ENCODE measurements around the gene SLC6A8.
A peak's percentile ranks its signal among the peaks of the same experiment; 100 is the strongest.
"Not testable (repeated sequence)": the region's sequence is repeated elsewhere in the genome, so short reads cannot be mapped to it uniquely, and the experiment has no call there.

The SLC6A8 gene

GRCh38 chrX:153708415-153708814 is 20.7 kb downstream of the SLC6A8 start:
- peak; percentile 75 for DNase-seq (ENCODE audit: low spot score)

GRCh38 chrX:153709726-153710674 is 22.3 kb downstream of the SLC6A8 start:
- DNase-seq (ENCODE audit: low spot score): no peak

GRCh38 chrX:153714256-153714655 is 26.5 kb downstream of the SLC6A8 start:
- DNase-seq (ENCODE audit: low spot score): no peak

- no peak for DNase-seq (ENCODE audit: low spot score)
Observed at GRCh38 chrX:153717445-153717844, 29.7 kb downstream of the SLC6A8 start.

GRCh38 chrX:153719238-153719637 is 31.5 kb downstream of the SLC6A8 start:
- DNase-seq (ENCODE audit: low spot score): no peak

- no peak for DNase-seq (ENCODE audit: low spot score)
Observed at GRCh38 chrX:153719701-153720100, 32.0 kb downstream of the SLC6A8 start.

- no peak for DNase-seq (ENCODE audit: low spot score)
Observed at GRCh38 chrX:153722704-153723350, 35.1 kb downstream of the SLC6A8 start.

GRCh38 chrX:153723351-153724251 is 35.9 kb downstream of the SLC6A8 start:
- DNase-seq (ENCODE audit: low spot score): peak; percentile 66

- peak; percentile 93 for DNase-seq (ENCODE audit: low spot score)
Observed at GRCh38 chrX:153724252-153725038, 36.7 kb downstream of the SLC6A8 start, which contains the start of the genes ABCD1 and BCAP31. ABCD1 (plus strand) TSS chrX:153724856; CDS start chrX:153725267, 411 bp downstream. BCAP31 (minus strand) TSS chrX:153724387; CDS start chrX:153723244, 1,143 bp downstream.

GRCh38 chrX:153725039-153725831 is 37.5 kb downstream of the SLC6A8 start:
- DNase-seq (ENCODE audit: low spot score): peak; percentile 44

GRCh38 chrX:153725832-153726285 is 38.1 kb downstream of the SLC6A8 start:
- DNase-seq (ENCODE audit: low spot score): no peak

- no peak for DNase-seq (ENCODE audit: low spot score)
Observed at GRCh38 chrX:153726286-153727122, 38.8 kb downstream of the SLC6A8 start.

GRCh38 chrX:153727123-153727931 is 39.6 kb downstream of the SLC6A8 start:
- DNase-seq (ENCODE audit: low spot score): no peak

GRCh38 chrX:153728095-153728494 is 40.4 kb downstream of the SLC6A8 start:
- no peak for DNase-seq (ENCODE audit: low spot score)

GRCh38 chrX:153728951-153729631 is 41.4 kb downstream of the SLC6A8 start:
- no peak for DNase-seq (ENCODE audit: low spot score)

- DNase-seq (ENCODE audit: low spot score): not testable (repeated sequence)
Observed at GRCh38 chrX:153730115-153730514, 42.4 kb downstream of the SLC6A8 start.

GRCh38 chrX:153731117-153731844 is 43.6 kb downstream of the SLC6A8 start:
- no peak for DNase-seq (ENCODE audit: low spot score)
